Activated naive CD8-positive, alpha-beta T cell (primary cell): ENCODE measurements around the gene GINS1.
"Not testable (repeated sequence)": the region's sequence is repeated elsewhere in the genome, so short reads cannot be mapped to it uniquely, and the experiment has no call there.

ENCODE experiments used
- H3K27ac Mint-ChIP-seq: one replicate; pipeline ENCODE4 v1.8.0; 2021; ENCODE audit warnings: mixed read lengths
- H3K27me3 Mint-ChIP-seq: one replicate; pipeline ENCODE4 v1.8.0; 2021; ENCODE audit warnings: mixed read lengths
- H3K36me3 Mint-ChIP-seq: one replicate; pipeline ENCODE4 v1.8.0; 2021; ENCODE audit warnings: mixed read lengths
- H3K4me1 Mint-ChIP-seq: one replicate; pipeline ENCODE4 v1.8.0; 2021; ENCODE audit warnings: low read depth, mixed read lengths
- H3K4me3 Mint-ChIP-seq: one replicate; pipeline ENCODE4 v1.8.0; 2021; ENCODE audit warnings: mild to moderate bottlenecking, mixed read lengths
- H3K9me3 Mint-ChIP-seq: one replicate; pipeline ENCODE4 v1.8.0; 2021; ENCODE audit warnings: low read depth, mixed read lengths

The GINS1 gene

GRCh38 chr20:25378884-25379733 lies 28.4 kb upstream of the GINS1 start:
- Mint-ChIP-seq H3K4me1 (peaks cover 29% of the 10 kb centered on the region), H3K36me3 (peaks cover 18% of the 10 kb centered on the region), H3K27me3 (no peaks in the 10 kb centered on the region), H3K9me3 (no peaks in the 10 kb centered on the region), H3K27ac (no peak overlapping the region), H3K4me3 (no peak overlapping the region)

- peaks cover 27% of the 10 kb centered on the region for H3K4me1 Mint-ChIP-seq
- H3K27ac Mint-ChIP-seq: no peak overlapping the region
- H3K36me3 Mint-ChIP-seq: peaks cover 11% of the 10 kb centered on the region
- H3K9me3 Mint-ChIP-seq: no peaks in the 10 kb centered on the region
- H3K4me3 Mint-ChIP-seq: no peak overlapping the region
- no peaks in the 10 kb centered on the region for H3K27me3 Mint-ChIP-seq
Observed at GRCh38 chr20:25380945-25381614, 26.4 kb upstream of the GINS1 start.

GRCh38 chr20:25382704-25383370 lies 24.6 kb upstream of the GINS1 start:
- no peaks in the 10 kb centered on the region for H3K27me3 Mint-ChIP-seq
- peaks cover 11% of the 10 kb centered on the region for H3K36me3 Mint-ChIP-seq
- no peak overlapping the region for H3K27ac Mint-ChIP-seq
- H3K4me1 Mint-ChIP-seq: peaks cover 28% of the 10 kb centered on the region
- no peak overlapping the region for H3K4me3 Mint-ChIP-seq
- no peaks in the 10 kb centered on the region for H3K9me3 Mint-ChIP-seq

GRCh38 chr20:25389401-25389857 lies 18.0 kb upstream of the GINS1 start:
- Mint-ChIP-seq H3K4me1 (peaks cover 17% of the 10 kb centered on the region), H3K9me3 (no peaks in the 10 kb centered on the region), H3K27ac (peak overlapping the region; percentile 58), H3K27me3 (no peaks in the 10 kb centered on the region), H3K4me3 (peak overlapping the region; percentile 89), H3K36me3 (peaks cover 2% of the 10 kb centered on the region)

- Mint-ChIP-seq H3K27ac (no peak overlapping the region), H3K4me3 (peak overlapping the region; percentile 89), H3K27me3 (no peaks in the 10 kb centered on the region), H3K9me3 (no peaks in the 10 kb centered on the region), H3K36me3 (peaks cover 2% of the 10 kb centered on the region), H3K4me1 (peaks cover 17% of the 10 kb centered on the region)
Observed at GRCh38 chr20:25389858-25390537, 17.5 kb upstream of the GINS1 start.

- H3K9me3 Mint-ChIP-seq: no peaks in the 10 kb centered on the region
- peak within 1 kb of the TSS; percentile 66 for H3K27ac Mint-ChIP-seq
- peaks cover 17% of the 10 kb centered on the region for H3K4me1 Mint-ChIP-seq
- H3K4me3 Mint-ChIP-seq: peak within 1 kb of the TSS; percentile 89
- H3K27me3 Mint-ChIP-seq: no peaks in the 10 kb centered on the region
- peaks cover 2% of the 10 kb centered on the region for H3K36me3 Mint-ChIP-seq
Observed at GRCh38 chr20:25390538-25391528, 16.6 kb upstream of the GINS1 start, which contains the start of gene ABHD12. Gene ABHD12, minus strand, starts transcription at chr20:25390835. Its CDS starts 132 bp downstream, at chr20:25390703.

- Mint-ChIP-seq H3K36me3 (peaks cover under 1% of the 10 kb centered on the region), H3K9me3 (no peaks in the 10 kb centered on the region), H3K27ac (no peak overlapping the region), H3K27me3 (no peaks in the 10 kb centered on the region), H3K4me1 (peaks cover 8% of the 10 kb centered on the region), H3K4me3 (no peak overlapping the region)
Observed at GRCh38 chr20:25394276-25394675, 13.2 kb upstream of the GINS1 start.

GRCh38 chr20:25394996-25395395 lies 12.5 kb upstream of the GINS1 start:
- Mint-ChIP-seq H3K27me3 (no peaks in the 10 kb centered on the region), H3K4me3 (no peak overlapping the region), H3K4me1 (peaks cover 5% of the 10 kb centered on the region), H3K27ac (no peak overlapping the region), H3K9me3 (no peaks in the 10 kb centered on the region), H3K36me3 (no peaks in the 10 kb centered on the region)

DNA sequence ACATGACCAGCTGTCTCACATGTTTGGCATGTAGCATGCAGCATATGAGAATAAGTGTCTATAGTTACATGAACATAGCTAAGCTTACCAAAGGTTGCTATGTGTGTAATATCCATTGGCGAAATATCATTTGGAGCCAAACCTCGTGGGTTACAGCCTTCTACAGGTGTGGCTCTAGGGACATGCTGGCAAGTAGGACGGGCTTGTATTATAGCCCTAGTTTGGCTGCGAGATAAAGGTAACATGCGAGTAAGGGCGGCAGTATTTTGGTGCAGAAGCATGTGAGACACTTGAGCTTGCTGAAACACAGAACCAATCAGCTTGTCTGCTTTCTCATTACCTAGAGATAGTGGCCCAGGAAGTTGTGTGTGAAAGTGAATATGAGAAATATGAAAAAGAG lies 10.4 kb upstream of the GINS1 start:
- no peak overlapping the region for H3K4me3 Mint-ChIP-seq

GRCh38 chr20:25397821-25398220 lies 9.7 kb upstream of the GINS1 start:
- H3K9me3 Mint-ChIP-seq: peaks cover 4% of the 10 kb centered on the region
- no peak overlapping the region for H3K27ac Mint-ChIP-seq
- no peaks in the 10 kb centered on the region for H3K4me1 Mint-ChIP-seq
- no peaks in the 10 kb centered on the region for H3K27me3 Mint-ChIP-seq
- no peak overlapping the region for H3K4me3 Mint-ChIP-seq
- peaks cover 4% of the 10 kb centered on the region for H3K36me3 Mint-ChIP-seq

More for the DNA sequence above, 10.4 kb upstream of the GINS1 start:
- Mint-ChIP-seq H3K27ac (no peak overlapping the region), H3K27me3 (no peaks in the 10 kb centered on the region), H3K36me3 (no peaks in the 10 kb centered on the region), H3K4me1 (no peaks in the 10 kb centered on the region), H3K9me3 (no peaks in the 10 kb centered on the region)

- H3K27ac Mint-ChIP-seq: no peak overlapping the region
Observed at GRCh38 chr20:25398376-25399036, 9.0 kb upstream of the GINS1 start.

DNA sequence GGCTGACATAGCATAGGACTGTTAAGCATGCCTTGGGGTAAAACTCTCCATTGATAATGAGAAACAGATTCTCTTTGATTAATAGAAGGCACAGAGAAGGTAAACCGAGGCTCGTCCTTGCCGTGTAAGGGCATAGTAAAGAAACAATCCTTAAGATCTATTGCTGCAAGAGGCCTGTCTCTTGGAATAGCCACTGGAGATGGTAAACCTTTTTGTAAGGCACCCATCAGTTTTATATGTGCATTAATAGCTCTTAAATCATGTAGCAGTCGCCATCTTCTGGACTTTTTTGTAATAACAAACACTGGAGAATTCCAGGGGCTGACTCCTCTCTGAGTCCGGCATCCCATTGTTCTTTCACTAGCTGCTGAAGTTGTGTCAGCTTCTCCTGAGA lies 8.4 kb upstream of the GINS1 start:
- H3K27me3 Mint-ChIP-seq: no peaks in the 10 kb centered on the region
- H3K9me3 Mint-ChIP-seq: peaks cover 10% of the 10 kb centered on the region
- H3K36me3 Mint-ChIP-seq: peaks cover 4% of the 10 kb centered on the region
- H3K4me1 Mint-ChIP-seq: no peaks in the 10 kb centered on the region
- H3K4me3 Mint-ChIP-seq: no peak overlapping the region
- H3K27ac Mint-ChIP-seq: no peak overlapping the region

More at GRCh38 chr20:25398376-25399036, 9.0 kb upstream of the GINS1 start:
- no peaks in the 10 kb centered on the region for H3K4me1 Mint-ChIP-seq
- H3K36me3 Mint-ChIP-seq: peaks cover 4% of the 10 kb centered on the region
- no peaks in the 10 kb centered on the region for H3K27me3 Mint-ChIP-seq
- H3K9me3 Mint-ChIP-seq: peaks cover 8% of the 10 kb centered on the region
- no peak overlapping the region for H3K4me3 Mint-ChIP-seq

DNA sequence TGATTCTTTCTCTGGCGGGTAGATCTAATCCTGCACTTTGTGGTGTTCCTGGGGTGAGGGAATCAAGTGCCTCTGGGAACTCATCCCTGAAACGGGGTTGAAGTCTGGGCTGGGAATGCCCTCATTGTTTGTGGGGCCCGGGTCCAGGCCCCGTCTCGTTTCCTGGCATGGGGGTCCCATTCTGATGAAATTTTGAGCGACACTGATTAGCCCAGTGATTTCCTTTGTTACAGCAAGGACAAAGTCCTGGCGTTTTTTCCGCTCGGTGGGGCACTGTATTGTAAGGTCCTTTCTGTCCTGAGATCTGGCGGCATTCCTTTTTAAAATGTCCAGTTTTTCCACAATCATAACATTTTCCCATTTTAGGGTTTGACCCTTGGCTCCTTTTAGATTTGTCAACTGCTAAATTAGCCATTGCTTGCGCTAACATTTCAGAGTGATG lies 7.2 kb upstream of the GINS1 start:
- not testable (repeated sequence) for H3K4me1 Mint-ChIP-seq, H3K27me3 Mint-ChIP-seq, H3K36me3 Mint-ChIP-seq, H3K27ac Mint-ChIP-seq, H3K4me3 Mint-ChIP-seq
- H3K9me3 Mint-ChIP-seq: peaks cover 12% of the 10 kb centered on the region
